Prostate gland (tissue), 2 donors: ENCODE results near the gene HNRNPUL1. TPM values are rescaled to one million over a fixed set of nuclear protein-coding genes. Genes with fewer than 3 reads are reported as not detected.
A peak's percentile ranks its signal among the peaks of the same experiment; 100 is the strongest.

Experiments used
- DNase-seq: peaks from one replicate; pipeline ENCODE4 v3.0.0-alpha.2; 2019; ENCODE audit warnings: low spot score
- H3K27ac ChIP-seq, 2 donors: fragments of 200-600 bp; sonication (generic); 2 replicates each; pipeline ENCODE4 v1.5.1; 2017 to 2019
- H3K27me3 ChIP-seq: fragments of 200-600 bp; sonication (generic); replicated peaks from 2 replicates; pipeline ENCODE4 v1.5.1; 2019; ENCODE audit not compliant: insufficient read depth
- H3K36me3 ChIP-seq, 2 donors: fragments of 200-600 bp; sonication (generic); 1 replicate in 1 of 2; 2 replicates in 1 of 2; pipeline versions ENCODE4 v1.5.1 to v1.8.1; 2017 to 2019
- H3K4me1 ChIP-seq: fragments of 200-600 bp; sonication (generic); replicated peaks from 2 replicates; pipeline ENCODE4 v1.5.1; 2019
- H3K4me3 ChIP-seq, 2 donors: fragments of 200-600 bp; sonication (generic); 2 replicates each; pipeline ENCODE4 v1.5.1; 2017 to 2019
- H3K9me3 ChIP-seq: fragments of 200-600 bp; sonication (generic); 2 replicates; pipeline ENCODE4 v1.5.1; 2017
- CTCF ChIP-seq, 4 experiments: fragments of 200-600 bp in 2 of 4; fragments of 450-650 bp in 2 of 4; sonication (generic) in 2 of 4; IDR thresholded peaks; 1 replicate in 3 of 4; 2 replicates in 1 of 4; pipeline ENCODE4 v1.5.1; 2016 to 2019; ENCODE audit warnings: antibody characterized with exemption in 4 of 4, mild to moderate bottlenecking in 2 of 4, moderate library complexity in 2 of 4
- POLR2A ChIP-seq: fragments of 450-650 bp; IDR thresholded peaks from one replicate; pipeline ENCODE4 v1.6.1; 2016; ENCODE audit warnings: antibody characterized with exemption, mild to moderate bottlenecking
- POLR2AphosphoS5 ChIP-seq: sonication (generic); formaldehyde crosslinking; IDR thresholded peaks from one replicate; pipeline ENCODE4 v1.6.1; 2017; ENCODE audit warnings: antibody characterized with exemption
- WGBS: methylation state at CpG from one replicate; pipeline ENCODE4 v1.1.5; 2018; 5-methylcytosine and 5-hydroxymethylcytosine counted together
- intact Hi-C: fragments of 100-400 bp; cut with DNase I; formaldehyde crosslinking; loops from one replicate; pipeline ENCODE4 v1.14.2; 2022
- total RNA-seq, 2 donors: library from RNA; depleted of rRNA; stranded (reverse); fragments of >200 nt; gene quantifications; one replicate each; pipeline ENCODE4 v1.1.0, GENCODE V29; 2016

The HNRNPUL1 gene
- total RNA-seq, 2 donors from 2014 or later = 133 to 183 TPM

GRCh38 chr19:41219924-41220567 is 44.1 kb upstream of the HNRNPUL1 start:
- H3K27ac ChIP-seq = peak overlapping the region; percentile 88 to 91
- no peak for DNase-seq
- WGBS = 29% methylated on average over 15 of the region's 16 CpGs
- H3K4me1 ChIP-seq = no peaks in the 10 kb centered on the region
- peak overlapping the region; percentile 44 to 52 for H3K4me3 ChIP-seq
- H3K27me3 ChIP-seq = no peaks in the 10 kb centered on the region
- TF ChIP-seq POLR2AphosphoS5 (no peak), CTCF (IDR thresholded peaks at IDR 0.05) (no peak), POLR2A (no peak)
- intact Hi-C loops = loop anchor here (5.0 kb wide), 1 partner anchor 87 kb away; no protein-coding TSS in a partner anchor
- H3K36me3 ChIP-seq = no peaks in the 10 kb centered on the region
- no peaks in the 10 kb centered on the region for H3K9me3 ChIP-seq

- intact Hi-C loops = no loop called here
- Histone ChIP-seq H3K4me1 (no peaks in the 10 kb centered on the region), H3K9me3 (no peaks in the 10 kb centered on the region), H3K27ac (peak overlapping the region; percentile 88 to 91), H3K36me3 (no peaks in the 10 kb centered on the region), H3K27me3 (no peaks in the 10 kb centered on the region), H3K4me3 (peak overlapping the region; percentile 44 to 52)
- 72% methylated on average over 9 of the region's 9 CpGs for WGBS
- DNase-seq = no peak
- TF ChIP-seq POLR2A (no peak), CTCF (IDR thresholded peaks at IDR 0.05) (no peak), POLR2AphosphoS5 (no peak)
These were observed 43.4 kb upstream of the HNRNPUL1 start for GRCh38 chr19:41220811-41221210.

GRCh38 chr19:41221514-41222205 is 42.5 kb upstream of the HNRNPUL1 start:
- peak overlapping the region in 1 of 2 donors; percentile 88 for H3K27ac ChIP-seq
- no peak overlapping the region for H3K4me3 ChIP-seq
- no peaks in the 10 kb centered on the region for H3K27me3 ChIP-seq
- no peaks in the 10 kb centered on the region for H3K4me1 ChIP-seq
- intact Hi-C loops = no loop called here
- no peak for DNase-seq
- TF ChIP-seq POLR2AphosphoS5 (no peak), POLR2A (no peak), CTCF (IDR thresholded peaks at IDR 0.05) (no peak)
- WGBS = 89% methylated on average over 20 of the region's 20 CpGs
- no peaks in the 10 kb centered on the region for H3K9me3 ChIP-seq
- no peaks in the 10 kb centered on the region for H3K36me3 ChIP-seq

- no peak overlapping the region for H3K27ac ChIP-seq
- 78% methylated on average over 10 of the region's 10 CpGs for WGBS
These were observed 41.9 kb upstream of the HNRNPUL1 start for GRCh38 chr19:41222240-41222639.

More at GRCh38 chr19:41222240-41222639, 41.9 kb upstream of the HNRNPUL1 start:
- H3K4me1 ChIP-seq = no peaks in the 10 kb centered on the region
- no peaks in the 10 kb centered on the region for H3K9me3 ChIP-seq
- H3K27me3 ChIP-seq = no peaks in the 10 kb centered on the region
- H3K4me3 ChIP-seq = no peak overlapping the region
- no peak for DNase-seq
- TF ChIP-seq POLR2AphosphoS5 (no peak), POLR2A (no peak), CTCF (IDR thresholded peaks at IDR 0.05) (no peak)
- intact Hi-C loops = no loop called here
- H3K36me3 ChIP-seq = no peaks in the 10 kb centered on the region
